GM21526 (cell line): ENCODE measurements around the gene ABLIM2.

ENCODE experiments used
- ATAC-seq: cut with Tn5 transposase; IDR thresholded peaks from one replicate; pipeline ENCODE4 v1.9.1; 2021; ENCODE audit warnings: moderate library complexity; ENCODE audit not compliant: unreplicated experiment, low FRiP score

Gene ABLIM2

DNA sequence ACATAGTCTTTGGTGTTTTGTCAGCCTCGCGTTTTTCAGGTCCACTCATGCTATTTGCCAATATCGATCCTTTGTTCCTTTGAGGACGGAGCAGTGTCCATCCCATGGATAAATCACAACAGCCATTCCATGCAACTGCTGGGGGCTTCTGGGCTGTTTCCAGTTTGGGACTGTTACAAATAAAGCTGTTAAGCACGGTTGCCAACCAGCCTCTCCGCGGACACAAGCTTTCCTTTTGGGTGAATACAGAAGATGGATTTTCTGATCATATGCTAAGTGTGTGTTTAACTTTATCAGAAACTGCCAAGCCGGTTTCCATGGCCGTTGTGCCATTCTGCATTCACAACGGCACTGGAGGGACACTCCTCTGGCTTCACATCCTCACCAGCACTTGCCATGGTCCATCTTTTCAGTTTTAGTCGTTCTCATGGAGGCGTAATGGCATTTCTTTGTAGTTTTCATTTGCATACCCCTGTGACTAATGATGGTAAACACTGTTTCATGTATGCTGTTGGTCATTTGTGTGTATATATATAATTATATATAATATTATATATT lies 67.8 kb downstream of the ABLIM2 start:
- ATAC-seq = no peak

DNA sequence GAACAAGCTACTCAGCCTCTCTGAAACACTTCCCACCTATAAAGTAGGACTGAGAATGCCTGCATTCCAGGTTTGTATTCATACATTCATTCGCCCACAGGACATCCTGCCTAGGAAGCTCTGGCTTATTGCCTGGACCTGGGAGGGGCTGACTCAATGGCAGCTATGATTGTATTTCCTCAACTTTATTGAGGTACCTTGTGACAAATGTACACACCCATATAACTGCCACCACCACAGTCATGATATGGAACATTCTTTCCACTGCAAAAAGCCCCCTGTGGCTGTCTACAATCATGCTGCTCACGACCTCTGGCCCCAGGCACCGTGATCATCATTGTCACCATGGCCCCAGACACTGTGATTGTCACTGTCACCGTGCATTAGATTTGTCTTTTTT lies 68.3 kb downstream of the ABLIM2 start:
- ATAC-seq = no peak

GRCh38 chr4:8089862-8090261 lies 68.8 kb downstream of the ABLIM2 start:
- ATAC-seq = no peak

DNA sequence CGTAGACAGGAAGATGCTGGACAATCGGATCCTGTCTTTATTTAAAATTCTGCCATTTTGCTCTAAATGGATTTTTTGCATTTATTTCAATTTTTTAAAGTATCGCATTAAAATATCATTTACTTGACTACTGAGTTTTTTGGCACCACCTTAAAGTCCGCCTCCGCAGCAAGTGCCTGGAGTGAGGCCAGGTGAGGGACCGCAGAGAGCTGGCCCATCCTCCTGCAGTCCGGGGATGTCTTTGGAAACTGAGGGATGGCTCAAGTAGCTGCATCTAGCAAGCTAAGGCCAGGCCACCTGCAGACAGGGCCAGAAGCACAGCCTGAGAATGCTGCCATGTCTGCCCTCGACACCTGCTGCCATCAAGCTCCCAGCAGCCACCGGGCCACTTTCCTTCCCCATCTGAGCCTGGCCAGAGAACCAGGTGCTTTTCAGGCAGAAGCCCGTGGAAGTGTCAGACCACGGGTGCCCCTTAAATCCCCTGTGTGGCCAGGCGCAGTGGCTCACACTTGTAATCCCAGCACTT lies 69.6 kb downstream of the ABLIM2 start:
- ATAC-seq = no peak

DNA sequence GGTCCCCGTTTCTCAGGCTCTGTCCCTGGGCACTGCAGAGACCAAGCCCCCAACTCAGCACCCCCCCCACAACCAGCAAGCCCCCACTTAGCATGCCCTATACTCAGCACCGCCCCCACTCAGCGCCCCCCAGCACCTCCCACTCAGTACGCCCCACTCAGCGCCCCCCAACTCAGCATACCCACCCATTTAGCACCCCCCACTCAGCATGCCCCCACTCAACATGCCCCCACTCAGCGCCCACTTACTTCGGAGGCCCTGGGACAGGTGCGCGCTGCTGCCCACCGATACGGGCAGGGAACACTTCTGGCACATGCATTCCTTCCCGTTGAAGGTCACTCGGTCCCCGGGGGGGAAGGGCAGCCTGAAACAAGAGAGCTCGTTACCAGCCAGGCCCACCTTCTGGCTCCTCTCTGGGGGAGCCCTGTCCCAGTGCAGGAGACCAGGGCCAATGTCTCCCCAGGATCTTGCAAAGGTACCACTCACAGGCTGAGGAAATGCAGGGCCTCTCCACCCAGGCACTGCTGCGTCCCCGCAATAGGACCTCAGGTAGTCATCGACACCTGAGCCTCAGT lies 70.6 kb downstream of the ABLIM2 start:
- no peak for ATAC-seq

DNA sequence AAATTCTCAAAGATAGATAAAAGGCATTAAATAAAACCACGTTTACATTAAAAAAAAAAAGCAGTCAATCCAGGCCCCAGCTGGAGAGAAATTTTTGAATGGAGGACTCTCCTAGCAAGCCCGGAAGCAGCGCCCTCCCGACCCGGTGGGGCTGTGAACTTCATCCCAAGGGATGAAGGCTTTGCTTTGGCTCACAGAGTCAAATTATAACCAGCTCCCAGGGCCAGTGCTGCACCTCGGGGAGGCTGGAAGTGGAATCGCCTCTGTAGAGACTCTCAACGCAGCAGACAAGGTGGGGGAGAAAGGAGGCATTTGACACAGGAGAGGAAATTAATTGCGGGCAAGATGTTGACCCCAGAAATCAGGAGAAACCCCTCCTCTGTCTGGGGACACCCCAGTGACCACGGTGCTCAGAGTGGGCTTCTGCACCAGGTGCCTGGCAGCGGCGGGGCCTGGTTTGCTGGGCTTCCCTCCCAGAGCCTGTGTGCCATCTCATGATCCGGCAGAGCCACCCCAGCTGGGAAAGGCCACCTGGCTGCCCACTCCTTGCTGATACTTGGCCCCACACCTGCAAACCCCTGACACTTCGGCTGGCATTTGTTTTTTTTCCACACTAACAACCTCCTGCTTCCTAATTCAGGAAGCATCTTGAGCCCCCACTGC lies 71.7 kb downstream of the ABLIM2 start:
- no peak for ATAC-seq

- ATAC-seq = no peak
These were observed 73.0 kb downstream of the ABLIM2 start for GRCh38 chr4:8085491-8086117.

DNA sequence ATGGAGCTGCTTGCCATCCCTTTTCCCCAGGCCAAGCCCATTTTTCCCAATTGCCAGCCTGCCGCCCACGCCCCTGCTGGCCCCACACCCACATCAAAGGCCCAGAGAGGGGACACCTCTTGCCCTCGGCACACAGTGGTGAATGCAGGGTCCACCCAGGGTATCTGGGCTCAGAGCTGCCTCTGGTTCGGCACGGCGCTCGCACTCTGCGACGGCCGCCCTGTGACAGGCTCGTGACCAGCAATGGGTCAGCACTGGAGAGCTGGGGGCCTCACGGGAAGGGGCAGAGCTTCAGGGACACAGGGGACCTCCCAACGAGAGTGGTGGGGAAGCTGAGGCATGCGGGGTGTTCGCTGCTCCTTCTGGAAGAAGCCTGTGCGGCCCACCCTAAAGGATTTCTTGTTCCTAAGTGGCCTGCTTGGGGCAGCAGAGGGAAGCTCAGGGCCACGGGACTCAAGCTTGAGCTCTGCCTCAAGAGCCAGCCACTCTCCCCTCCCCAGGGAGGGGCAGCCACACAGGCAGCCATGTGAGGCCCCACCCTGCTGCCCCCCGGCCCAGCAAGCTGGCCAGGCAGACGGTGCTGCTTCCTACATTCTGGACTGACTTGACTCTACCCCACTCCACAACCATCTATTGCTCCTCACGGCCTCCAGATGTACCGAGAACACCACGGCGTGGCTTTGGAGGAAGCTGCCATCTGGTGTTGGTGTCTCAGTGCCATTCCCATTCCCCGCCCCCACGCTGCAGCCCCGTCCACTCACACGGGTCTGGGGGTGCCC lies 73.7 kb downstream of the ABLIM2 start:
- ATAC-seq = no peak

- ATAC-seq = no peak
These were observed 74.5 kb downstream of the ABLIM2 start for GRCh38 chr4:8084031-8084660.

GRCh38 chr4:8083086-8083825 lies 75.4 kb downstream of the ABLIM2 start:
- no peak for ATAC-seq

- no peak for ATAC-seq
These were observed 76.0 kb downstream of the ABLIM2 start for GRCh38 chr4:8082517-8083055.

DNA sequence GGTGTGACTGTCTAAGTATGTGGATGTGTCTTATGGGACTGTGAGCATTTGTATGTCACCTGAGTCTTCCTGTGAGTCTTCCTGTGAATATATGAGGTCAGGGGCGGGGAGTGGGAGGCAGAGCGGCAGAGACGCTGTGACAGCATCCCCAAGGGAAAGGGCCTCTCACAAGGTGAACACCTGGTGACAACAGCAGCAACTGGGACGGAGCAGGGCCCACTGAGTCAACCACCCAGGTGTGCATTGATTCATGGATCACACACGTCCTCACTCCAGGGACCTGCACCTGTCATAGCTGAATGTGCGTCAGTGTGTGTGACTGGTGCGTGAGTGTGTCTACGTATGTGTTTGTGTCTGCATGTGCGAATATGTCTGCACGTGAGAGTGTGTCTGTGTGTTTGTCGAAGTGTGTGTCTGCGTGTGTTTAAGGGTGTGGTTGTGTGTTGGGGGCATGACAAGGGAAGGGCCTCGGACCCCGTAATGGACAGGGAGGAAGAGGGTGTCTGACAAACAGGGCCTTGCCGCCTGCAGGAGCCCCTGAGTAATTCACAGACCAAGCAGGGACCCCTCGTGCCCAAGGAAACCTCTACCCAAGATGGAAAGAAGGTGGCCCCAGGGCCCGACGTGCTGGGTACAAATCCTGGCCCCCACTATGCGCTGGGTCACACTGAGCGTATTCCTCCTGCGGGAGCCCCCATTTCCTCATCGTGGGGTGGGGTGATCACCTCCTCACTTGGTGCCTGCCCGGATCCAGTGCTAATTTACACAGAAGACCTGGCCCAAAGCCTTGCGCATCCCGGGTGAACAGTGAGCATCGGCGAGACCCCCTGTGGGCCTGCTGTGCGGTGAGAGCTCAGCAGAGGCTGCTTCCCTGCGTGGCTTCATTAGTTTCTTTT lies 76.7 kb downstream of the ABLIM2 start:
- ATAC-seq = no peak

DNA sequence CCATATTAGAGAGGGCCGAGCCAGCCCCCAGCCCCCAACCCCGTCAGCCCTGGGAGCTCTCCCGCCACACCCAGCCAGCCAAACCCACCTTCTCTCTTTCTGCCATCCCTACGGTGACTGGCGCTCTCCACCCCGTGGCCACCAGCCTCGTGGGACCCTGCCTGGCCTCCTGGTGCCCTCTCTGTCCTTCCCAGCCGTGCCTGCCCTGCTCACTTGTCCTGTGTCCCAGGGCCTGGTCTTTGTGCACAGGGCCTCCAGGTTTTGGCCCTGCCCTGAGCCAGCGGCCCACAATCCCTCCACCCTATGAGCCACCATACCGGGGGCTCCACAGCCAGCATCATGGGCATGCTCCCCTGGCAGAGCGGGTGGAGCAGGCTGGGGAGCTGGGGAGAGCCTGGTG lies 77.4 kb downstream of the ABLIM2 start:
- ATAC-seq = no peak

GRCh38 chr4:8080754-8081065 lies 77.9 kb downstream of the ABLIM2 start:
- ATAC-seq = no peak

- no peak for ATAC-seq
These were observed 78.5 kb downstream of the ABLIM2 start for GRCh38 chr4:8079916-8080753.

GRCh38 chr4:8079031-8079885 lies 79.4 kb downstream of the ABLIM2 start:
- ATAC-seq = no peak

DNA sequence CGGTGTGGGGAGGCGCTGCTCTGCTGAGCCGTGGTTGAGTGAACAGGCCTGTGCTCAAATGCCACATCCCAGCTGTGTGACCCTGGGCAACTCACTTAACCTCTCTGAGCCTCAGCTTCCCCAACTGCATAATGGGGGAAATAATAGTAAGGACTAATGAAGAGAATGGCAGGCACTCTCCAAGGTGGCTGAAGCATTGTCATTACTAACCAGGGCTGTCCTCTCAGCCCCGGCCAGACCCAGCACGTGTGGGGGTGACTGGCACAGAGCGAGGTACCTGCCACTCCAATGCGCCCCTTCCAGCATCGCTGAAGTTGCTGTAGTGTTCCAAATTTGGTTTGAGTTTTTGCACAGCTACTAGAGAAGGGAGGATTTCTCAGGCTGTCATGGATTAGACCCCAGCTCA lies 80.0 kb downstream of the ABLIM2 start:
- ATAC-seq = no peak
